Measurements from ENCODE around the gene PLOD3.
"Not testable (repeated sequence)": the region's sequence is repeated elsewhere in the genome, so short reads cannot be mapped to it uniquely, and the experiment has no call there.

PLOD3 gene

GRCh38 chr7:101211501-101211900 lies 5.9 kb downstream of the PLOD3 start:
- DNase-seq = no peak

- no peak for DNase-seq
Measured at GRCh38 chr7:101210143-101210542, 7.2 kb downstream of the PLOD3 start.

- DNase-seq = no peak
Measured at GRCh38 chr7:101208794-101209193, 8.6 kb downstream of the PLOD3 start.

- no peak for DNase-seq
Measured at GRCh38 chr7:101207459-101207858, 9.9 kb downstream of the PLOD3 start.

- DNase-seq = no peak
Measured at GRCh38 chr7:101206665-101207042, 10.7 kb downstream of the PLOD3 start.

- DNase-seq = no peak
Measured at GRCh38 chr7:101205901-101206664, 11.3 kb downstream of the PLOD3 start.

GRCh38 chr7:101203740-101204738 lies 13.3 kb downstream of the PLOD3 start:
- not testable (repeated sequence) for DNase-seq

GRCh38 chr7:101202603-101202918 lies 14.8 kb downstream of the PLOD3 start:
- DNase-seq = no peak

GRCh38 chr7:101201695-101202602 lies 15.4 kb downstream of the PLOD3 start:
- no peak for DNase-seq

GRCh38 chr7:101200862-101201599 lies 16.4 kb downstream of the PLOD3 start, which contains the start of gene MOGAT3:
Gene MOGAT3, minus strand, starts transcription at chr7:101201036. Its CDS starts 182 bp downstream, at chr7:101200854.
- DNase-seq = no peak

GRCh38 chr7:101200504-101200861 lies 16.9 kb downstream of the PLOD3 start:
- no peak for DNase-seq

- not testable (repeated sequence) for DNase-seq
Measured at GRCh38 chr7:101199522-101199921, 17.9 kb downstream of the PLOD3 start.

GRCh38 chr7:101198476-101198875 lies 18.9 kb downstream of the PLOD3 start:
- no peak for DNase-seq

GRCh38 chr7:101197991-101198390 lies 19.4 kb downstream of the PLOD3 start:
- no peak for DNase-seq

GRCh38 chr7:101195884-101196283 lies 21.5 kb downstream of the PLOD3 start:
- DNase-seq = no peak

- DNase-seq = no peak
Measured at GRCh38 chr7:101189109-101189508, 28.3 kb downstream of the PLOD3 start.

- DNase-seq = no peak
Measured at GRCh38 chr7:101186844-101187428, 30.4 kb downstream of the PLOD3 start.

GRCh38 chr7:101186194-101186593 lies 31.2 kb downstream of the PLOD3 start:
- DNase-seq = no peak

GRCh38 chr7:101185258-101185839 lies 32.0 kb downstream of the PLOD3 start:
- no peak for DNase-seq

- DNase-seq = no peak
Measured at GRCh38 chr7:101180130-101180755, 37.1 kb downstream of the PLOD3 start, which contains the start of gene NAT16. Gene NAT16, minus strand, starts transcription at chr7:101180293. Its CDS starts 5,486 bp downstream, at chr7:101174807.

GRCh38 chr7:101179713-101180112 lies 37.7 kb downstream of the PLOD3 start:
- no peak for DNase-seq

All from NK-92 treated with Interleukin-12 subunit alpha and Interleukin-12 subunit beta, amount 100 ng/mL, for 24 hours (cell line).